Lower leg skin (tissue), 3 donors: ENCODE results near the gene DCAF8.

Experiments
- CTCF ChIP-seq, 3 donors: fragments of 450-650 bp; IDR thresholded peaks; one replicate each; pipeline ENCODE4 v1.5.1; 2016; ENCODE audit warnings: antibody characterized with exemption in 3 of 3, mild to moderate bottlenecking in 3 of 3, moderate library complexity in 2 of 3
- POLR2A ChIP-seq, 2 donors: fragments of 450-650 bp; IDR thresholded peaks; one replicate each; pipeline ENCODE4 v1.6.1; 2016 to 2017; ENCODE audit warnings: antibody characterized with exemption in 2 of 2, mild to moderate bottlenecking in 1 of 2, moderate library complexity in 1 of 2

GRCh38 chr1:160221089-160221488 lies 41.3 kb downstream of the DCAF8 start:
- no peak for TF ChIP-seq CTCF (IDR thresholded peaks at IDR 0.05)
- TF ChIP-seq POLR2A (IDR thresholded peaks at IDR 0.05): no peak
